HCT116 (cell line): Measurements from ENCODE around the gene STYXL1. TPM values are rescaled to one million over a fixed set of nuclear protein-coding genes. Genes with fewer than 3 reads are reported as not detected.

Source experiments
- ATAC-seq: fragments of 200-7000 bp; cut with Tn5 transposase; 2 replicates; pipeline ENCODE4 v1.9.1; 2020; ENCODE audit warnings: mild to moderate bottlenecking, moderate library complexity
- BruUV-seq: library from RNA; stranded (reverse); fragments of 400-500 nt; replicated peaks from 2 replicates; lab custom pipeline; 2021; lab: Mats Ljungman, UMichigan
- CTCF ChIA-PET: fragments of 300-600 bp; sonication (Branson Sonifier 250); formaldehyde crosslinking; loops from one replicate; lab custom pipeline; 2021; ENCODE audit warnings: antibody characterized with exemption; lab: Charles Lee
- POLR2A ChIA-PET: fragments of 300-600, 350-600 bp; sonication (Branson Sonifier 250); formaldehyde crosslinking; loops from one replicate; lab custom pipeline; 2021; ENCODE audit warnings: antibody characterized with exemption; lab: Charles Lee
- RAD21 ChIA-PET, 2 experiments: fragments of 300-600 bp; sonication (Branson Sonifier 250); formaldehyde crosslinking; loops; one replicate each; lab custom pipeline; 2023; ENCODE audit warnings: low total read pairs in 2 of 2; ENCODE audit not compliant: uncharacterized antibody in 2 of 2, unreplicated experiment in 2 of 2, low non-redundant PET in 1 of 2; lab: Charles Lee
- DNase-seq: peaks from one replicate; pipeline ENCODE4 v3.0.0-alpha.2; 2010; ENCODE audit warnings: low read depth, low spot score
- H2AFZ ChIP-seq: fragments of 200-600 bp; shearing (Covaris generic), sonication (generic); 2 replicates; pipeline ENCODE4 v1.6.1; 2017; ENCODE audit warnings: low read depth, mixed run types, mixed read lengths, antibody characterized with exemption, low read length; ENCODE audit not compliant: poor library complexity, severe bottlenecking
- H3K27ac ChIP-seq: 2 replicates; pipeline ENCODE4 v1.5.1; 2012; ENCODE audit warnings: low read depth, low read length
- H3K27me3 ChIP-seq: fragments of 200-600 bp; sonication (generic); 2 replicates; pipeline ENCODE4 v1.6.1; 2016; ENCODE audit warnings: mixed run types, low read length, mixed read lengths; ENCODE audit not compliant: insufficient read depth
- H3K36me3 ChIP-seq, 2 experiments: fragments of 200-500 bp in 1 of 2; fragments of 200-600 bp in 1 of 2; sonication (Bioruptor generic) in 1 of 2; sonication (generic) in 1 of 2; 2 replicates each; pipeline versions ENCODE4 v1.5.1 to v1.6.1; 2014 to 2016; ENCODE audit warnings: low read length in 2 of 2, inconsistent platforms in 1 of 2, mixed read lengths in 1 of 2, mixed run types in 1 of 2; ENCODE audit not compliant: insufficient read depth in 2 of 2, control insufficient read depth in 1 of 2
- H3K4me1 ChIP-seq, 2 experiments: fragments of 200-600 bp in 1 of 2; sonication (generic) in 1 of 2; 2 replicates each; pipeline versions ENCODE4 v1.5.1 to v1.6.1; 2012 to 2017; ENCODE audit warnings: low read length in 2 of 2, inconsistent platforms in 1 of 2, mild to moderate bottlenecking in 1 of 2, mixed read lengths in 1 of 2, mixed run types in 1 of 2, moderate library complexity in 1 of 2; ENCODE audit not compliant: insufficient read depth in 2 of 2, control insufficient read depth in 1 of 2
- H3K4me2 ChIP-seq: fragments of 200-600 bp; sonication (generic); 2 replicates; pipeline ENCODE4 v1.6.1; 2017; ENCODE audit warnings: mixed run types, low read length, mixed read lengths
- H3K4me3 ChIP-seq, 2 experiments: fragments of 200-600 bp in 1 of 2; sonication (generic) in 1 of 2; replicated peaks in 1 of 2; 2 replicates each; pipeline ENCODE4 v1.5.1; 2011 to 2016; ENCODE audit warnings: low read length in 2 of 2, control low read depth in 1 of 2, low read depth in 1 of 2, mild to moderate bottlenecking in 1 of 2, mixed read lengths in 1 of 2, mixed run types in 1 of 2
- H3K79me2 ChIP-seq: fragments of 200-600 bp; sonication (generic); 2 replicates; pipeline ENCODE4 v1.6.1; 2017; ENCODE audit warnings: mild to moderate bottlenecking, mixed run types, low read length, moderate library complexity, mixed read lengths; ENCODE audit not compliant: insufficient read depth
- H3K9ac ChIP-seq: fragments of 200-600 bp; sonication (generic); 2 replicates; pipeline ENCODE4 v1.6.1; 2016; ENCODE audit warnings: low read length, mixed read lengths
- H3K9me2 ChIP-seq: fragments of 200-600 bp; sonication (generic), shearing (Covaris generic); 2 replicates; pipeline ENCODE4 v1.6.1; 2017; ENCODE audit warnings: mixed run types, mild to moderate bottlenecking, moderate library complexity; ENCODE audit not compliant: insufficient read depth
- H3K9me3 ChIP-seq, 2 experiments: fragments of 200-500 bp in 1 of 2; fragments of 200-600 bp in 1 of 2; sonication (Bioruptor generic) in 1 of 2; sonication (generic) in 1 of 2; 2 replicates each; pipeline ENCODE4 v1.6.1; 2014 to 2017; ENCODE audit warnings: low read length in 2 of 2, mixed read lengths in 2 of 2, inconsistent platforms in 1 of 2, low read depth in 1 of 2, mild to moderate bottlenecking in 1 of 2, mixed run types in 1 of 2, moderate library complexity in 1 of 2; ENCODE audit not compliant: control insufficient read depth in 1 of 2, insufficient read depth in 1 of 2
- H4K20me1 ChIP-seq: fragments of 200-600 bp; sonication (generic), shearing (Covaris generic); 2 replicates; pipeline ENCODE4 v1.6.1; 2017; ENCODE audit warnings: mixed run types, mild to moderate bottlenecking, moderate library complexity; ENCODE audit not compliant: insufficient read depth
- CEBPB ChIP-seq: IDR thresholded peaks from 2 replicates; pipeline ENCODE4 v1.6.1; 2012; ENCODE audit warnings: low read depth
- CTCF ChIP-seq, 3 experiments: fragments of 200-600 bp in 1 of 3; sonication (generic) in 1 of 3; IDR thresholded peaks in 2 of 3; conservative IDR thresholded peaks in 1 of 3; 2 replicates each; pipeline ENCODE4 v1.5.1; 2012 to 2017; ENCODE audit warnings: low read depth in 2 of 3, low read length in 2 of 3, antibody characterized with exemption in 1 of 3, borderline replicate concordance in 1 of 3, control low read depth in 1 of 3, mild to moderate bottlenecking in 1 of 3, mixed read lengths in 1 of 3, mixed run types in 1 of 3, moderate library complexity in 1 of 3; ENCODE audit not compliant: insufficient read depth in 1 of 3
- EGR1 ChIP-seq: IDR thresholded peaks from 2 replicates; pipeline ENCODE4 v1.6.1; 2012; ENCODE audit warnings: low read depth
- ELF1 ChIP-seq: IDR thresholded peaks from 2 replicates; pipeline ENCODE4 v1.6.1; 2012; ENCODE audit warnings: low read depth, borderline replicate concordance
- EZH2 ChIP-seq: fragments of 200-600 bp; sonication (generic); IDR thresholded peaks from 2 replicates; pipeline ENCODE4 v1.6.1; 2017; ENCODE audit warnings: antibody characterized with exemption, mixed run types
- FOSL1 ChIP-seq: IDR thresholded peaks from 2 replicates; pipeline ENCODE4 v1.6.1; 2012; ENCODE audit warnings: low read depth
- POLR2AphosphoS5 ChIP-seq: IDR thresholded peaks from 2 replicates; pipeline ENCODE4 v1.6.1; 2011; ENCODE audit warnings: mild to moderate bottlenecking, low read depth, low read length, moderate library complexity
- RAD21 ChIP-seq: IDR thresholded peaks from 2 replicates; pipeline ENCODE4 v1.6.1; 2012; ENCODE audit warnings: low read depth, mild to moderate bottlenecking
- SIN3A ChIP-seq: IDR thresholded peaks from 2 replicates; pipeline ENCODE4 v1.6.1; 2012; ENCODE audit warnings: low read depth
- SRF ChIP-seq: IDR thresholded peaks from 2 replicates; pipeline ENCODE4 v1.6.1; 2012; ENCODE audit warnings: low read depth
- ZBTB33 ChIP-seq: IDR thresholded peaks from 2 replicates; pipeline ENCODE4 v1.6.1; 2011; ENCODE audit warnings: mild to moderate bottlenecking, low read length, moderate library complexity; ENCODE audit not compliant: insufficient replicate concordance; ENCODE audit errors: extremely low read depth
- intact Hi-C: fragments of 100-400 bp; cut with micrococcal nuclease; formaldehyde crosslinking; loops from 2 replicates; pipeline ENCODE4 v1.10.0; 2022
- total RNA-seq: library from RNA; stranded (reverse); gene quantifications from one replicate; pipeline ENCODE4 v1.2.1, GENCODE V29; 2021; ENCODE audit not compliant: unreplicated experiment

Gene STYXL1
- total RNA-seq, 1 experiment from 2014 or later = 32.5 TPM

GRCh38 chr7:75971961-75972763 lies 75.6 kb downstream of the STYXL1 start:
- Histone ChIP-seq H3K9ac (no peak overlapping the region), H3K4me1 (no peaks in the 10 kb centered on the region), H3K4me2 (no peak overlapping the region), H3K79me2 (no peaks in the 10 kb centered on the region), H3K9me2 (no peaks in the 10 kb centered on the region), H3K27me3 (no peaks in the 10 kb centered on the region), H3K27ac (no peak overlapping the region), H3K36me3 (peaks cover 4 to 6% of the 10 kb centered on the region in 2 experiments; a peak in 2 of 4 replicates), H3K9me3 (no peaks in the 10 kb centered on the region), H2AFZ (no peak overlapping the region), H3K4me3 (no peak overlapping the region), H4K20me1 (no peaks in the 10 kb centered on the region)
- ATAC-seq = peak; percentile 79
- TF ChIP-seq CTCF (IDR thresholded peaks at IDR 0.05 in 2 of 3, conservative IDR thresholded peaks at IDR 0.05 in 1 of 3; ENCODE audit: borderline replicate concordance in 1 of 3, insufficient read depth in 1 of 3, low read depth in 2 of 3, low read length in 2 of 3) (peak in 2 of 3 experiments; percentile 12 to 43; a peak in 2 of 6 replicates), FOSL1 (no peak)
- RAD21 ChIA-PET = no interaction called here
- intact Hi-C loops = no loop called here
- POLR2A ChIA-PET = interaction anchor here (0.8 kb wide), 1 partner anchor 56 kb away, joined by 3 read pairs; no protein-coding TSS in a partner anchor
- BruUV-seq = no TSS peak
- no peak for DNase-seq
- CTCF ChIA-PET = no interaction called here

GRCh38 chr7:75971309-75971960 lies 76.4 kb downstream of the STYXL1 start:
- H3K36me3 ChIP-seq = peaks cover 4 to 6% of the 10 kb centered on the region in 2 experiments; a peak in 2 of 4 replicates
- no TSS peak for BruUV-seq
- H2AFZ ChIP-seq = no peak overlapping the region
- no peak for DNase-seq
- no peaks in the 10 kb centered on the region for H3K27me3 ChIP-seq
- H3K9me2 ChIP-seq = no peaks in the 10 kb centered on the region
- no peaks in the 10 kb centered on the region for H3K9me3 ChIP-seq
- CTCF ChIA-PET = no interaction called here
- RAD21 ChIA-PET = no interaction called here
- no peaks in the 10 kb centered on the region for H4K20me1 ChIP-seq
- H3K79me2 ChIP-seq = no peaks in the 10 kb centered on the region
- no peak for ATAC-seq
- H3K9ac ChIP-seq = no peak overlapping the region
- H3K4me1 ChIP-seq = no peaks in the 10 kb centered on the region
- intact Hi-C loops = no loop called here
- H3K27ac ChIP-seq = no peak overlapping the region
- H3K4me3 ChIP-seq = no peak overlapping the region
- POLR2A ChIA-PET = interaction anchor here (0.8 kb wide), 1 partner anchor 56 kb away, joined by 3 read pairs; no protein-coding TSS in a partner anchor
- H3K4me2 ChIP-seq = no peak overlapping the region
- TF ChIP-seq EGR1 (no peak), SIN3A (no peak), ELF1 (no peak), CTCF (IDR thresholded peaks at IDR 0.05 in 2 of 3, conservative IDR thresholded peaks at IDR 0.05 in 1 of 3; ENCODE audit: borderline replicate concordance in 1 of 3, insufficient read depth in 1 of 3, low read depth in 2 of 3, low read length in 2 of 3) (no peak), EZH2 (no peak), RAD21 (no peak; the same call in 1 of the 2 replicates), ZBTB33 (no peak), CEBPB (no peak), POLR2AphosphoS5 (no peak), SRF (no peak)
